Mammary epithelial cell (primary cell): ENCODE data around the gene TP53TG5.

Experiments
- CTCF ChIP-seq, 2 donors: IDR thresholded peaks in 1 of 2; conservative IDR thresholded peaks in 1 of 2; 2 replicates each; pipeline ENCODE4 v1.5.1; 2011 to 2012; ENCODE audit warnings: inconsistent platforms in 2 of 2, low read length in 2 of 2, mild to moderate bottlenecking in 2 of 2, control low read depth in 1 of 2, low read depth in 1 of 2; ENCODE audit not compliant: insufficient read depth in 1 of 2; ENCODE audit errors: extremely low read depth in 1 of 2
- EZH2 ChIP-seq: IDR thresholded peaks from 2 replicates; pipeline ENCODE4 v1.6.1; 2012; ENCODE audit warnings: low read length, inconsistent platforms, borderline replicate concordance

DNA sequence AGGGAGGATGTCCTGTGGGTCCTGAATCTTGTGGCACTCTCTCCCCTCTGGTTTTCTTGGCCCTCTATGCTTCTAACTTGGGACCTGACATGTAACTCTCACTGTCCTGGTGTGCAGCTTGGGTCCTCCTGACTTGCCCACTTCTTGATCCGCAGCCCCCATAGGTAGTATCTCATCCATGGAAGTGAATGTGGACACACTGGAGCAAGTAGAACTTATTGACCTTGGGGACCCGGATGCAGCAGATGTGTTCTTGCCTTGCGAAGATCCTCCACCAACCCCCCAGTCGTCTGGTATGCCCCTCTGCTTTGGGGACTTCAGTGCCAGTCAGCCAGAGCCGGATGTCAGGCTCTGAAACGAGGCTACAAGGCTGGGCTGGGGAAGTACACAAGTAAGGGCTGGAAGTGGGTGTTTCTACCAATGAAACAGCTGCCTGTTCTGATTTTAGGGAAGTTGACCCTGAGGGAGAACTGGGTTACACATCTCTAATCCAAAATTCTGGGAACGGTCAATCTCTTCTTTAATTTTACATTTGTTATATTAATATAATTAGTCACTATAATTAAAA lies 30.6 kb upstream of the TP53TG5 start:
- TF ChIP-seq CTCF (conservative IDR thresholded peaks at IDR 0.05 in 1 of 2, IDR thresholded peaks at IDR 0.05 in 1 of 2; ENCODE audit: extremely low read depth in 1 of 2, insufficient read depth in 1 of 2, low read depth in 1 of 2, low read length in 2 of 2) = no peak
- TF ChIP-seq EZH2 = no peak
